Vein endothelial cell (primary cell): ENCODE measurements around the gene PDE6A. TPM values are rescaled to one million over a fixed set of nuclear protein-coding genes. Genes with fewer than 3 reads are reported as not detected.

Experiments
- small RNA-seq: library from RNA; depleted of rRNA; stranded (forward); fragments of <200 nt; gene quantifications from one replicate; pipeline ENCODE3, GENCODE V24; 2012
- total RNA-seq: library from RNA; depleted of rRNA; stranded (reverse); fragments of >200 nt; gene quantifications from 2 replicates; pipeline ENCODE4 v1.2.3, GENCODE V29; 2012

The PDE6A gene
- total RNA-seq, result under 0.01 TPM in 1 of 2 replicates, not detected in the other

GRCh38 chr5:149944666-149945065 lies at the start of gene PDE6A:
Gene PDE6A (minus strand): TSS chr5:149944793. CDS start chr5:149944673, 120 bp downstream.

GRCh38 chr5:149960272-149961185 lies 15.9 kb upstream of the PDE6A start, which contains the start of gene SLC26A2:
Gene SLC26A2 (plus strand): TSS chr5:149960758. CDS start chr5:149977653, 16,895 bp downstream.

Small RNA genes within 50 kb of the gene (small RNA-seq; reads per million reads assigned to genes)
- gene RF00019, result not detected

Other genes with a start within 250 kb of the PDE6A start
- 1.1 and 1.3 TPM in 2 replicates for gene PPARGC1B, start 214.5 kb downstream of the PDE6A start, total RNA-seq
- 28.4 and 33.4 TPM in 2 replicates for gene SLC26A2, start 16.0 kb upstream of the PDE6A start, total RNA-seq
- 4.2 and 5.5 TPM in 2 replicates for gene TIGD6, start 55.9 kb upstream of the PDE6A start, total RNA-seq
- gene HMGXB3, start 55.9 kb upstream of the PDE6A start, total RNA-seq, result 37.2 and 41.7 TPM in 2 replicates
- gene CSF1R, start 141.8 kb upstream of the PDE6A start, total RNA-seq, result not detected in 2 replicates
- 1.3 and 5.9 TPM in 2 replicates for gene PDGFRB, start 211.1 kb upstream of the PDE6A start, total RNA-seq
- gene CDX1, start 222.0 kb upstream of the PDE6A start, total RNA-seq, result not detected in 2 replicates
- not detected in 2 replicates for gene SLC6A7, start 245.3 kb upstream of the PDE6A start, total RNA-seq